H1 (cell line): Measurements from ENCODE around the gene MIPOL1.

Experiments used
- CBX5 ChIP-seq: fragments of 300-800, 300-1000 bp; sonication (generic); IDR thresholded peaks from 2 replicates; pipeline ENCODE4 v1.7.1; 2016; ENCODE audit warnings: antibody characterized with exemption, low read length, low read depth
- CHD2 ChIP-seq: IDR thresholded peaks from 2 replicates; pipeline ENCODE4 v1.6.1; 2012; ENCODE audit warnings: low read length, improper control_type of control experiment
- EP300 ChIP-seq, 2 experiments: IDR thresholded peaks; 1 replicate in 1 of 2; 2 replicates in 1 of 2; pipeline ENCODE4 v1.6.1; 2011 to 2012; ENCODE audit warnings: low read depth in 2 of 2, low read length in 2 of 2, mild to moderate bottlenecking in 2 of 2, borderline replicate concordance in 1 of 2, inconsistent platforms in 1 of 2, moderate library complexity in 1 of 2
- KDM1A ChIP-seq: fragments of 200-600, 300-600 bp; sonication (generic); IDR thresholded peaks from 2 replicates; pipeline ENCODE4 v1.7.1; 2016; ENCODE audit warnings: mild to moderate bottlenecking, low read length, borderline replicate concordance
- KDM5A ChIP-seq: fragments of 200-600 bp; IDR thresholded peaks from 2 replicates; pipeline ENCODE4 v1.7.1; 2012; ENCODE audit warnings: mild to moderate bottlenecking, low read length, inconsistent platforms, mixed read lengths
- POLR2A ChIP-seq, 2 experiments: IDR thresholded peaks; 1 replicate in 1 of 2; 2 replicates in 1 of 2; pipeline ENCODE4 v1.6.1; 2011; ENCODE audit warnings: low read depth in 2 of 2, low read length in 2 of 2, mild to moderate bottlenecking in 2 of 2; ENCODE audit errors: control extremely low read depth in 1 of 2
- POLR2AphosphoS5 ChIP-seq: IDR thresholded peaks from 2 replicates; pipeline ENCODE4 v1.6.1; 2011; ENCODE audit warnings: low read depth, low read length
- RAD21 ChIP-seq, 2 experiments: IDR thresholded peaks in 1 of 2; conservative IDR thresholded peaks in 1 of 2; 2 replicates each; pipeline ENCODE4 v1.6.1; 2011; ENCODE audit warnings: low read depth in 2 of 2, low read length in 2 of 2, improper control_type of control experiment in 1 of 2, inconsistent platforms in 1 of 2, mild to moderate bottlenecking in 1 of 2, moderate library complexity in 1 of 2
- YY1 ChIP-seq: IDR thresholded peaks from 2 replicates; pipeline ENCODE4 v1.6.1; 2011; ENCODE audit warnings: low read depth, mild to moderate bottlenecking, low read length
- TF ChIP-seq, protein P1 (sequence below), 3 experiments: IDR thresholded peaks; 1 replicate in 2 of 3; 2 replicates in 1 of 3; pipeline versions ENCODE4 v1.5.1 to v1.6.1; 2011; ENCODE audit warnings: low read length in 3 of 3, mild to moderate bottlenecking in 3 of 3, inconsistent platforms in 2 of 3, low read depth in 1 of 3, moderate library complexity in 1 of 3; ENCODE audit not compliant: insufficient read depth in 1 of 3; ENCODE audit errors: control extremely low read depth in 1 of 3

DNA sequence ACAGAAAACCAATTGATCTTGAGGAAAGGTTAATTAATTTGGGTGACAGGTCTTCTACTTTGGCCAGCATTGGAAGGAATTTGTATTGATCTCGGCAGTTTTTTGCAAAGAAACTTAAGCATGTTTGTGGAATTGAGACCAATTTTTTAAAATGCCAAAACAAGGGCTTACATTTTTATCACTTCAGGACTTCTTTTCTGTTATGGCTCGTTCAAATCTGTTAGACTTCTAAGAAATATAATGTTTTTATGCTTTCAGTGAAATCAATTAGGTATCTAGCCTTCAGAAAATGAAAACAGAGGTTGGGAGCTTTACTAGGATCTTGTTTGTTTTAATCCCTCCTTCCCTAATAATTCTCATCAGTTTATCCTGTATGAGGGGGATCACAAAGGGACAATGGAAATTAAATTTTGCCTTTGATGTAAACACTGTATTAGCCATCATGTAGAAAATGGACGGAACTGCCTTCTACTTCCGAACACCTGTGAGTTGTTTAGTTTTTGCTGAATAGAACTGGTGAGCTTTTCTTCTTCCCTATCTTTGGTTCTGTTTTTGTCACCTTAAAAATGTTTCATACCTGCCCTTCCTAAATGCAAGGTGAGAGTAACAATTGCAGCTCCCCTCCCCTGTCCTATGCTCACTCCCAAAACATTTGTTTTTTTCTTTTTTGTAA, 389.5 kb downstream of the MIPOL1 start:
- no peak for TF ChIP-seq CHD2
- no peak for TF ChIP-seq CBX5
- no peak for TF ChIP-seq POLR2AphosphoS5
- TF ChIP-seq POLR2A (IDR thresholded peaks at IDR 0.05; ENCODE audit: control extremely low read depth in 1 of 2, low read depth in 2 of 2, low read length in 2 of 2), result no peak
- TF ChIP-seq YY1, result no peak
- no peak for TF ChIP-seq EP300 (IDR thresholded peaks at IDR 0.05; ENCODE audit: borderline replicate concordance in 1 of 2, low read depth in 2 of 2, low read length in 2 of 2)
- no peak for TF ChIP-seq KDM5A
- TF ChIP-seq KDM1A, result no peak
- TF ChIP-seq, protein P1, sequence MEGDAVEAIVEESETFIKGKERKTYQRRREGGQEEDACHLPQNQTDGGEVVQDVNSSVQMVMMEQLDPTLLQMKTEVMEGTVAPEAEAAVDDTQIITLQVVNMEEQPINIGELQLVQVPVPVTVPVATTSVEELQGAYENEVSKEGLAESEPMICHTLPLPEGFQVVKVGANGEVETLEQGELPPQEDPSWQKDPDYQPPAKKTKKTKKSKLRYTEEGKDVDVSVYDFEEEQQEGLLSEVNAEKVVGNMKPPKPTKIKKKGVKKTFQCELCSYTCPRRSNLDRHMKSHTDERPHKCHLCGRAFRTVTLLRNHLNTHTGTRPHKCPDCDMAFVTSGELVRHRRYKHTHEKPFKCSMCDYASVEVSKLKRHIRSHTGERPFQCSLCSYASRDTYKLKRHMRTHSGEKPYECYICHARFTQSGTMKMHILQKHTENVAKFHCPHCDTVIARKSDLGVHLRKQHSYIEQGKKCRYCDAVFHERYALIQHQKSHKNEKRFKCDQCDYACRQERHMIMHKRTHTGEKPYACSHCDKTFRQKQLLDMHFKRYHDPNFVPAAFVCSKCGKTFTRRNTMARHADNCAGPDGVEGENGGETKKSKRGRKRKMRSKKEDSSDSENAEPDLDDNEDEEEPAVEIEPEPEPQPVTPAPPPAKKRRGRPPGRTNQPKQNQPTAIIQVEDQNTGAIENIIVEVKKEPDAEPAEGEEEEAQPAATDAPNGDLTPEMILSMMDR (IDR thresholded peaks at IDR 0.05; ENCODE audit: control extremely low read depth in 1 of 3, insufficient read depth in 1 of 3, low read depth in 1 of 3, low read length in 3 of 3), result no peak
- TF ChIP-seq RAD21 (IDR thresholded peaks at IDR 0.05 in 1 of 2, conservative IDR thresholded peaks at IDR 0.05 in 1 of 2; ENCODE audit: low read depth in 2 of 2, low read length in 2 of 2), result no peak
